K562 (cell line): ENCODE measurements around the gene SLC43A2. TPM values are rescaled to one million over a fixed set of nuclear protein-coding genes. Genes with fewer than 3 reads are reported as not detected.

ENCODE experiments used
- HMGXB4 ChIP-seq: sonication (generic); formaldehyde crosslinking; IDR thresholded peaks from 2 replicates; pipeline ENCODE4 v1.8.1; 2023; ENCODE audit warnings: mild to moderate bottlenecking, missing genetic modification reagents
- MITF ChIP-seq: IDR thresholded peaks from 2 replicates; pipeline ENCODE4 v1.6.1; 2014; ENCODE audit warnings: antibody characterized with exemption
- THAP12 ChIP-seq: fragments of 250-450 bp; sonication (Bioruptor Pico); IDR thresholded peaks from 2 replicates; pipeline ENCODE4 v1.9.0; 2021; ENCODE audit warnings: mild to moderate bottlenecking, inconsistent platforms
- polyA plus RNA-seq, 8 experiments: library from polyadenylated mRNA; depleted of rRNA in 4 of 8; stranded (reverse) in 5 of 8; unstranded in 3 of 8; fragments of >200 nt; fragmentation: Nextera tagmentation in 2 of 8; fragmentation: Illumina TruSeq in 1 of 8; extraction: Ambion mirVana in 2 of 8; extraction: Trizol in 1 of 8; gene quantifications; 2 replicates each; pipeline versions ENCODE4 v1.2.1 to v1.2.3, GENCODE V29; 2011 to 2014; ENCODE audit warnings: inconsistent platforms in 1 of 8, missing spikeins in 1 of 8
- total RNA-seq, 7 experiments: library from RNA; depleted of rRNA in 6 of 7; stranded (reverse); fragments of >200 nt in 6 of 7; fragmentation: Illumina TruSeq in 2 of 7; extraction: Trizol in 2 of 7; gene quantifications; 2 replicates each; pipeline versions ENCODE4 v1.2.1 to v1.2.3, GENCODE V29; 2011 to 2021; ENCODE audit warnings: low replicate concordance in 1 of 7

The SLC43A2 gene
- total and polyA plus RNA-seq, 9 of the 15 experiments (the other 6 are each of a cell fraction or from before 2014, with no cell fraction given), result 0.03 to 10.2 (median 3.6) TPM

- TF ChIP-seq THAP12 (no peak), MITF (no peak), HMGXB4 (CRISPR knock-in tag) (no peak)
Observed at GRCh38 chr17:1558401-1558800, 70.2 kb downstream of the SLC43A2 start (continued).
